Measurements from ENCODE around the gene PAPPA. TPM values are rescaled to one million over a fixed set of nuclear protein-coding genes. Genes with fewer than 3 reads are reported as not detected.

Gene PAPPA
- total RNA-seq, 1 experiment from 2014 or later, result 0.17 TPM

DNA sequence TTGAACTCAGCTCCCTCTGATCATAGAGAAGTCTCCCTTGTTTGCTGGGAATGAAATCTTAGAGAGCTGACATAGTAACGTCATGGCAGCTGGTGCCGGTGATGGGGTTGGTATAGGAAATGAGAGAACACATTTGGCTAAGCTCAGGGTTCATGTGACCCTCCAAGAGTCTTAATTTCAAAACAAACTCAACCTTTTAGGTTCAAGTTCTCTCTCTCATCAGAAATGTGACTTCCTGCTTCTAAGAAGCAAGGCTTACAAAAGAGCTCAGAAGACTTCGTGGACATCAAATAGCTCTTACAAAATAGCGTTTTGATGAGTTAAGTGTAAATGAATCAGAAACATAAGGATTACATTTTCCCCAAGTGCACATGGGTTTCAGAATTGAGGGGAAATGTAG is 97.3 kb downstream of the PAPPA start:
- H3K27me3 Mint-ChIP-seq (ENCODE audit: low read depth), result peaks cover 28% of the 10 kb centered on the region
- Histone ChIP-seq H2AK5ac (ENCODE audit: insufficient read length, low read length) (no peak overlapping the region), H4K5ac (ENCODE audit: insufficient read length, low read depth, low read length) (no peak overlapping the region), H2BK120ac (ENCODE audit: low read depth, low read length, poor library complexity, severe bottlenecking) (no peak overlapping the region), H3K4ac (ENCODE audit: low read depth, low read length) (no peak overlapping the region), H3K23me2 (ENCODE audit: insufficient read length, low read depth, low read length, poor library complexity, severe bottlenecking) (no peaks in the 10 kb centered on the region), H3K9me3 (ENCODE audit: control insufficient read depth, low read depth, low read length) (no peaks in the 10 kb centered on the region), H3K23ac (ENCODE audit: insufficient read length, low read depth, low read length) (no peak overlapping the region), H3K27ac (ENCODE audit: insufficient read length, low read depth, low read length) (no peak overlapping the region), H3K79me1 (ENCODE audit: insufficient read depth, low read depth, low read length, poor library complexity, severe bottlenecking) (no peaks in the 10 kb centered on the region), H3K14ac (ENCODE audit: insufficient read depth, low read length) (no peak overlapping the region), H2BK15ac (ENCODE audit: low read depth, low read length) (no peak overlapping the region), H2AFZ (ENCODE audit: low read length) (no peak overlapping the region), H3K56ac (ENCODE audit: insufficient read length, low read depth, low read length) (no peak overlapping the region), H2BK5ac (ENCODE audit: insufficient read length, low read length) (no peak overlapping the region), H3K79me2 (ENCODE audit: insufficient read depth, low read length) (no peaks in the 10 kb centered on the region), H3K18ac (ENCODE audit: insufficient read length, low read depth, low read length) (no peak overlapping the region), H4K20me1 (ENCODE audit: control insufficient read depth, insufficient read depth, insufficient read length) (no peaks in the 10 kb centered on the region), H3K4me1 (ENCODE audit: insufficient read depth, low read length) (no peaks in the 10 kb centered on the region), H4K8ac (replicated peaks; ENCODE audit: insufficient read length, low read depth, low read length) (no peak overlapping the region), H3T11ph (ENCODE audit: low read length) (no peak overlapping the region), H3K4me2 (ENCODE audit: insufficient read depth, insufficient read length, low read length) (no peak overlapping the region), H3K27me3 (ENCODE audit: insufficient read depth, low read length) (no peaks in the 10 kb centered on the region), H4K91ac (ENCODE audit: insufficient read length, low read depth, low read length) (no peak overlapping the region), H2BK12ac (ENCODE audit: insufficient read length, low read depth, low read length) (no peak overlapping the region), H3K9ac (ENCODE audit: extremely low read depth, insufficient read length, low read length) (no peak overlapping the region), H2BK20ac (ENCODE audit: low read depth, low read length, poor library complexity, severe bottlenecking) (no peak overlapping the region)
- TF ChIP-seq, protein P1, sequence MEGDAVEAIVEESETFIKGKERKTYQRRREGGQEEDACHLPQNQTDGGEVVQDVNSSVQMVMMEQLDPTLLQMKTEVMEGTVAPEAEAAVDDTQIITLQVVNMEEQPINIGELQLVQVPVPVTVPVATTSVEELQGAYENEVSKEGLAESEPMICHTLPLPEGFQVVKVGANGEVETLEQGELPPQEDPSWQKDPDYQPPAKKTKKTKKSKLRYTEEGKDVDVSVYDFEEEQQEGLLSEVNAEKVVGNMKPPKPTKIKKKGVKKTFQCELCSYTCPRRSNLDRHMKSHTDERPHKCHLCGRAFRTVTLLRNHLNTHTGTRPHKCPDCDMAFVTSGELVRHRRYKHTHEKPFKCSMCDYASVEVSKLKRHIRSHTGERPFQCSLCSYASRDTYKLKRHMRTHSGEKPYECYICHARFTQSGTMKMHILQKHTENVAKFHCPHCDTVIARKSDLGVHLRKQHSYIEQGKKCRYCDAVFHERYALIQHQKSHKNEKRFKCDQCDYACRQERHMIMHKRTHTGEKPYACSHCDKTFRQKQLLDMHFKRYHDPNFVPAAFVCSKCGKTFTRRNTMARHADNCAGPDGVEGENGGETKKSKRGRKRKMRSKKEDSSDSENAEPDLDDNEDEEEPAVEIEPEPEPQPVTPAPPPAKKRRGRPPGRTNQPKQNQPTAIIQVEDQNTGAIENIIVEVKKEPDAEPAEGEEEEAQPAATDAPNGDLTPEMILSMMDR (conservative IDR thresholded peaks at IDR 0.05), result no peak
- no peaks in the 10 kb centered on the region for H3K4me1 Mint-ChIP-seq
- H3K4me3 Mint-ChIP-seq, result no peak overlapping the region
- no CpG with 5 or more reads among the region's 4 CpGs for WGBS (ENCODE audit: extremely low coverage, insufficient read length, low lambda C conversion rate)
- no peaks in the 10 kb centered on the region for H3K9me3 Mint-ChIP-seq
- H3K36me3 Mint-ChIP-seq (ENCODE audit: insufficient read depth in 1 of 3, low read depth in 3 of 3), result no peaks in the 10 kb centered on the region
- no peak overlapping the region for H3K27ac Mint-ChIP-seq
- no peak for DNase-seq

Measured in H9 (cell line).